ENCODE results near the gene OR51Q1.

OR51Q1 gene

GRCh38 chr11:5394091-5394490, 27.8 kb upstream of the OR51Q1 start:
- TF ChIP-seq EP300 (IDR thresholded peaks at IDR 0.05; ENCODE audit: borderline replicate concordance) = no peak
- no peak for TF ChIP-seq TCF12 (IDR thresholded peaks at IDR 0.05; ENCODE audit: low read depth)
- no peak for TF ChIP-seq EGR1 (IDR thresholded peaks at IDR 0.05)
- no peak for TF ChIP-seq ZBTB7A (IDR thresholded peaks at IDR 0.05; ENCODE audit: low read depth)
- no peak for TF ChIP-seq RAD21 (IDR thresholded peaks at IDR 0.05; ENCODE audit: low read depth)
- TF ChIP-seq, protein P1, sequence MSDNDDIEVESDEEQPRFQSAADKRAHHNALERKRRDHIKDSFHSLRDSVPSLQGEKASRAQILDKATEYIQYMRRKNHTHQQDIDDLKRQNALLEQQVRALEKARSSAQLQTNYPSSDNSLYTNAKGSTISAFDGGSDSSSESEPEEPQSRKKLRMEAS (IDR thresholded peaks at IDR 0.05) = no peak

- TF ChIP-seq REST (IDR thresholded peaks at IDR 0.05; ENCODE audit: low read depth) (no peak), EGR1 (IDR thresholded peaks at IDR 0.05) (no peak), FOXM1 (IDR thresholded peaks at IDR 0.05; ENCODE audit: borderline replicate concordance, low read depth) (no peak), TEAD4 (IDR thresholded peaks at IDR 0.05) (no peak), YY1 (IDR thresholded peaks at IDR 0.05; ENCODE audit: low read depth) (no peak), RAD21 (IDR thresholded peaks at IDR 0.05; ENCODE audit: low read depth) (no peak), CREB1 (IDR thresholded peaks at IDR 0.05; ENCODE audit: low read depth) (no peak), NFIC (IDR thresholded peaks at IDR 0.05) (no peak), EP300 (IDR thresholded peaks at IDR 0.05; ENCODE audit: borderline replicate concordance) (no peak)
- TF ChIP-seq, protein P1 (IDR thresholded peaks at IDR 0.05) = no peak
Observed at GRCh38 chr11:5398936-5399335, 23.0 kb upstream of the OR51Q1 start.

DNA sequence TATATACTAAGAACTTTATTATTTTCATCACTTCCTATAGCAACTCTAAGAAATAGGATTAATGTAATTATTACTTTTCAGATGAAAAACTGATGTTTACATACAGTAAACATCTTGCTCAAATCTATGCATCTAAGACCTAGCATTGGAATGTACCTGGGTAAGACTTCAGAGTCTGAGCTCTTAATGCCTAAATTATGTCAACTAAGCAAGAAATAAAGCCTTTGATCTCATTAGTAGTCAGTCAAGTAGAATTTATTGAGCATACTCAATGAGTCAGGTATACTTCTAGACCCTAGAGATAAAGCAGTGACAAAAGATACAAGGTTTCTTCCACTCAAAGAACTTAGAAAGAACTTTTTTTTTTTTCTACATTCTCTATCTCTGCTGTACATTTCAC, 16.7 kb upstream of the OR51Q1 start:
- TF ChIP-seq USF1 (IDR thresholded peaks at IDR 0.05) = no peak
- no peak for TF ChIP-seq TAF1 (IDR thresholded peaks at IDR 0.05; ENCODE audit: low read depth)
- TF ChIP-seq TEAD4 (IDR thresholded peaks at IDR 0.05) = no peak
- TF ChIP-seq ZBTB7A (IDR thresholded peaks at IDR 0.05; ENCODE audit: low read depth) = no peak
- TF ChIP-seq RAD21 (IDR thresholded peaks at IDR 0.05; ENCODE audit: low read depth) = no peak
- TF ChIP-seq, protein P1 (IDR thresholded peaks at IDR 0.05) = no peak
- no peak for TF ChIP-seq TCF12 (IDR thresholded peaks at IDR 0.05; ENCODE audit: low read depth)
- TF ChIP-seq EGR1 (IDR thresholded peaks at IDR 0.05) = no peak

DNA sequence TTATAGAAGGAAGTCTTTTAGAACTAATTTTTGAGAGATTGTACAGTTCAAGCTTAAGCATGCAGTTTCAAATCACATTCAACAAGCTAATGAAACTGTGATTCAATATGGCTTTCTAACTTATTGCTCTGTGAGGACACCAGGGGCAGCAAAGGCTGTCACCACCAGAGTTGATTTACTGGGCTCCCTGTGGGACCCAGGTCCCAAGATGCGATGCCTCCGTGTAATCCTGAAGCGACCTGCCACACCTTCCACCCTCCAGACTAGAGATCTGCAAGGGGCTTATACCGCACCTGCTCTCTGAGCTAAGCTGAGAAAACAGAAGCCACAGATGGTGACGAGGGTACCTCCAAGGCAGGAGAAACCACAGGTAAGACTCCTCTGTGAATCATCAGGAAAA, 918 bp upstream of the OR51Q1 start:
- TF ChIP-seq USF1 (IDR thresholded peaks at IDR 0.05) (no peak), NFIC (IDR thresholded peaks at IDR 0.05) (no peak), YY1 (IDR thresholded peaks at IDR 0.05; ENCODE audit: low read depth) (no peak), ZBTB7A (IDR thresholded peaks at IDR 0.05; ENCODE audit: low read depth) (no peak), REST (IDR thresholded peaks at IDR 0.05; ENCODE audit: low read depth) (no peak), FOXM1 (IDR thresholded peaks at IDR 0.05; ENCODE audit: borderline replicate concordance, low read depth) (no peak), CEBPB (IDR thresholded peaks at IDR 0.05) (no peak), EGR1 (IDR thresholded peaks at IDR 0.05) (no peak), CREB1 (IDR thresholded peaks at IDR 0.05; ENCODE audit: low read depth) (no peak), EP300 (IDR thresholded peaks at IDR 0.05; ENCODE audit: borderline replicate concordance) (no peak), TEAD4 (IDR thresholded peaks at IDR 0.05) (no peak), RAD21 (IDR thresholded peaks at IDR 0.05; ENCODE audit: low read depth) (no peak), TAF1 (IDR thresholded peaks at IDR 0.05; ENCODE audit: low read depth) (no peak), TCF12 (IDR thresholded peaks at IDR 0.05; ENCODE audit: low read depth) (no peak)
- TF ChIP-seq, protein P1 (IDR thresholded peaks at IDR 0.05) = no peak

- TF ChIP-seq USF1 (IDR thresholded peaks at IDR 0.05) (no peak), TEAD4 (IDR thresholded peaks at IDR 0.05) (no peak), CREB1 (IDR thresholded peaks at IDR 0.05; ENCODE audit: low read depth) (no peak), CEBPB (IDR thresholded peaks at IDR 0.05) (no peak), YY1 (IDR thresholded peaks at IDR 0.05; ENCODE audit: low read depth) (no peak), TCF12 (IDR thresholded peaks at IDR 0.05; ENCODE audit: low read depth) (no peak), TAF1 (IDR thresholded peaks at IDR 0.05; ENCODE audit: low read depth) (no peak), RAD21 (IDR thresholded peaks at IDR 0.05; ENCODE audit: low read depth) (no peak), REST (IDR thresholded peaks at IDR 0.05; ENCODE audit: low read depth) (no peak), FOXM1 (IDR thresholded peaks at IDR 0.05; ENCODE audit: borderline replicate concordance, low read depth) (no peak), EP300 (IDR thresholded peaks at IDR 0.05; ENCODE audit: borderline replicate concordance) (no peak), NFIC (IDR thresholded peaks at IDR 0.05) (no peak), ZBTB7A (IDR thresholded peaks at IDR 0.05; ENCODE audit: low read depth) (no peak), EGR1 (IDR thresholded peaks at IDR 0.05) (no peak)
- TF ChIP-seq, protein P1 (IDR thresholded peaks at IDR 0.05) = no peak
Observed at GRCh38 chr11:5423131-5423530, 1.2 kb downstream of the OR51Q1 start.

Measured in Ishikawa (cell line).